Panc1 (cell line): ENCODE data around the gene UBE2L6. TPM values are rescaled to one million over a fixed set of nuclear protein-coding genes. Genes with fewer than 3 reads are reported as not detected.

Experiments
- ATAC-seq: fragments of 200-7000 bp; cut with Tn5 transposase; 2 replicates; pipeline ENCODE4 v1.9.1; 2020; ENCODE audit warnings: mild to moderate bottlenecking, moderate library complexity
- BruUV-seq: library from RNA; stranded (reverse); fragments of 400-500 nt; replicated peaks from 2 replicates; lab custom pipeline; 2021; lab: Mats Ljungman, UMichigan
- CTCF ChIA-PET: fragments of 300-600 bp; sonication (Branson Sonifier 250); formaldehyde crosslinking; loops from one replicate; lab custom pipeline; 2022; ENCODE audit warnings: antibody characterized with exemption; lab: Charles Lee
- POLR2A ChIA-PET: fragments of 300-600 bp; sonication (Branson Sonifier 250); formaldehyde crosslinking; loops from one replicate; lab custom pipeline; 2022; ENCODE audit warnings: antibody characterized with exemption; lab: Charles Lee
- DNase-seq: peaks from one replicate; pipeline ENCODE4 v3.0.0-alpha.2; 2010; ENCODE audit warnings: low read depth, low spot score
- H3K27ac ChIP-seq: 2 replicates; pipeline ENCODE4 v1.5.1; 2011; ENCODE audit warnings: mild to moderate bottlenecking, low read length, inconsistent platforms
- H3K27me3 ChIP-seq: fragments of 200-500 bp; sonication (Bioruptor generic); 2 replicates; pipeline ENCODE4 v1.6.0; 2014; ENCODE audit warnings: low read length, inconsistent platforms; ENCODE audit not compliant: control insufficient read depth, insufficient read depth
- H3K36me3 ChIP-seq: fragments of 200-500 bp; sonication (Bioruptor generic); 2 replicates; pipeline ENCODE4 v1.5.1; 2014; ENCODE audit warnings: inconsistent platforms, mild to moderate bottlenecking, low read length, moderate library complexity; ENCODE audit not compliant: control insufficient read depth, insufficient read depth
- H3K4me1 ChIP-seq: 2 replicates; pipeline ENCODE4 v1.5.1; 2011; ENCODE audit warnings: inconsistent platforms, mild to moderate bottlenecking, low read length, moderate library complexity; ENCODE audit not compliant: control insufficient read depth, insufficient read depth
- H3K4me3 ChIP-seq, 2 experiments: 2 replicates each; pipeline ENCODE4 v1.5.1; 2011 to 2012; ENCODE audit warnings: low read depth in 2 of 2, low read length in 2 of 2, mild to moderate bottlenecking in 2 of 2, inconsistent platforms in 1 of 2, moderate library complexity in 1 of 2
- H3K9me3 ChIP-seq: fragments of 200-500 bp; sonication (Bioruptor generic); 2 replicates; pipeline ENCODE4 v1.5.1; 2014; ENCODE audit warnings: low read depth, mild to moderate bottlenecking, inconsistent platforms, low read length, moderate library complexity; ENCODE audit not compliant: control insufficient read depth, insufficient read depth
- POLR2AphosphoS5 ChIP-seq: IDR thresholded peaks from 2 replicates; pipeline ENCODE4 v1.6.1; 2012; ENCODE audit warnings: mild to moderate bottlenecking, low read depth, low read length, moderate library complexity
- SIN3A ChIP-seq: IDR thresholded peaks from 2 replicates; pipeline ENCODE4 v1.6.1; 2012; ENCODE audit warnings: low read depth, mild to moderate bottlenecking, low read length, moderate library complexity, borderline replicate concordance; ENCODE audit not compliant: insufficient read depth
- TCF7L2 ChIP-seq: IDR thresholded peaks from 2 replicates; pipeline ENCODE4 v1.6.1; 2011; ENCODE audit warnings: mild to moderate bottlenecking, low read depth, low read length, inconsistent platforms
- in situ Hi-C: cut with HindIII; loops from 2 replicates; pipeline ENCODE4 v1.10.0; 2016; ENCODE audit warnings: low sequenced_read_pairs, low pct_unique_long_range_greater_than_20kb
- intact Hi-C: fragments of 100-400 bp; cut with micrococcal nuclease; formaldehyde crosslinking; loops from one replicate; pipeline ENCODE4 v1.10.0; 2022; ENCODE audit not compliant: unreplicated experiment
- total RNA-seq: library from RNA; stranded (reverse); gene quantifications from one replicate; pipeline ENCODE4 v1.2.1, GENCODE V29; 2021; ENCODE audit not compliant: unreplicated experiment
- TF ChIP-seq, protein P1 (sequence below), 2 experiments: IDR thresholded peaks; 2 replicates each; pipeline ENCODE4 v1.6.1; 2011 to 2012; ENCODE audit warnings: low read depth in 2 of 2, control low read depth in 1 of 2, low read length in 1 of 2, mild to moderate bottlenecking in 1 of 2, moderate library complexity in 1 of 2; ENCODE audit not compliant: insufficient read depth in 1 of 2
- TF ChIP-seq, protein P2 (sequence below): fragments of 450-650 bp; IDR thresholded peaks from 2 replicates; pipeline ENCODE4 v1.5.1; 2017; ENCODE audit warnings: mild to moderate bottlenecking

The UBE2L6 gene
- total RNA-seq, 1 experiment from 2014 or later, result 19.1 TPM

DNA sequence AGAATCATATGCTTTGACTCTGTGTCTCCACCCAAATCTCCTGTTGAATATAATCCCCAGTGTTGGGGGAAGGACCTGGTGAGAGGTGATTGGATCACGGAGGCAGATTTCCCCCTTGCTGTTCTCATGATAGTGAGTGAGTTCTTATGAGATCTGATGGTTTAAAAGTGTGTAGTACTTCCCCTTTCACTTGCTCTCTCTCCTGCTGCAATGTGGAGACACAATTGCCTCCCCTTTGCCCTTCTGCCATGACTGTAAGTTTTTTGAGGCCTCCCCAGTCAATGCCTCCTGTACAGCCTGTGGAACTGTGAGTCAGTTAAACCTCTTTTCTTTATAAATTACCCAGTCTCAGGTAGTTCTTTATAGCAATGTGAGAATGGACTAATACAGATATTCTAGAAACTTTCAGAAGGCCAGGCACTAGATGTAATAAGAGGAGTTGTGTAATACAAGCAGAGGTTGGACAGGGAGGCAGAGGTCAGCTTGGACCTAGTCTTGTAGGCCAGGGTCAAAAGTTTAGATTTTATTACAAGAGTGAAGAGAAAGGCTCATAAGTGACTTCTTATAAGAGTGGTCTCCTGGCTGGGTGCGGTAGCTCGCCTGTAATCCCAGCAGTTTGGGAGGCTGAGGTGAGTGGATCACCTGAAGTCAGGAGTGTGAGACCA is 20.7 kb upstream of the UBE2L6 start:
- ChIA-PET CTCF (no interaction called here), POLR2A (no interaction called here)
- in situ Hi-C loops (no loop called here), intact Hi-C loops (no loop called here)
- BruUV-seq, result no TSS peak
- ATAC-seq (no peak), DNase-seq (no peak)
- Histone ChIP-seq H3K9me3 (no peaks in the 10 kb centered on the region), H3K4me1 (no peaks in the 10 kb centered on the region), H3K27ac (no peak overlapping the region), H3K36me3 (no peaks in the 10 kb centered on the region), H3K4me3 (no peak overlapping the region), H3K27me3 (no peaks in the 10 kb centered on the region)
- TF ChIP-seq, protein P1, sequence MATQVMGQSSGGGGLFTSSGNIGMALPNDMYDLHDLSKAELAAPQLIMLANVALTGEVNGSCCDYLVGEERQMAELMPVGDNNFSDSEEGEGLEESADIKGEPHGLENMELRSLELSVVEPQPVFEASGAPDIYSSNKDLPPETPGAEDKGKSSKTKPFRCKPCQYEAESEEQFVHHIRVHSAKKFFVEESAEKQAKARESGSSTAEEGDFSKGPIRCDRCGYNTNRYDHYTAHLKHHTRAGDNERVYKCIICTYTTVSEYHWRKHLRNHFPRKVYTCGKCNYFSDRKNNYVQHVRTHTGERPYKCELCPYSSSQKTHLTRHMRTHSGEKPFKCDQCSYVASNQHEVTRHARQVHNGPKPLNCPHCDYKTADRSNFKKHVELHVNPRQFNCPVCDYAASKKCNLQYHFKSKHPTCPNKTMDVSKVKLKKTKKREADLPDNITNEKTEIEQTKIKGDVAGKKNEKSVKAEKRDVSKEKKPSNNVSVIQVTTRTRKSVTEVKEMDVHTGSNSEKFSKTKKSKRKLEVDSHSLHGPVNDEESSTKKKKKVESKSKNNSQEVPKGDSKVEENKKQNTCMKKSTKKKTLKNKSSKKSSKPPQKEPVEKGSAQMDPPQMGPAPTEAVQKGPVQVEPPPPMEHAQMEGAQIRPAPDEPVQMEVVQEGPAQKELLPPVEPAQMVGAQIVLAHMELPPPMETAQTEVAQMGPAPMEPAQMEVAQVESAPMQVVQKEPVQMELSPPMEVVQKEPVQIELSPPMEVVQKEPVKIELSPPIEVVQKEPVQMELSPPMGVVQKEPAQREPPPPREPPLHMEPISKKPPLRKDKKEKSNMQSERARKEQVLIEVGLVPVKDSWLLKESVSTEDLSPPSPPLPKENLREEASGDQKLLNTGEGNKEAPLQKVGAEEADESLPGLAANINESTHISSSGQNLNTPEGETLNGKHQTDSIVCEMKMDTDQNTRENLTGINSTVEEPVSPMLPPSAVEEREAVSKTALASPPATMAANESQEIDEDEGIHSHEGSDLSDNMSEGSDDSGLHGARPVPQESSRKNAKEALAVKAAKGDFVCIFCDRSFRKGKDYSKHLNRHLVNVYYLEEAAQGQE (IDR thresholded peaks at IDR 0.05; ENCODE audit: insufficient read depth in 1 of 2, low read depth in 2 of 2, low read length in 1 of 2), result no peak
- TF ChIP-seq, protein P2, sequence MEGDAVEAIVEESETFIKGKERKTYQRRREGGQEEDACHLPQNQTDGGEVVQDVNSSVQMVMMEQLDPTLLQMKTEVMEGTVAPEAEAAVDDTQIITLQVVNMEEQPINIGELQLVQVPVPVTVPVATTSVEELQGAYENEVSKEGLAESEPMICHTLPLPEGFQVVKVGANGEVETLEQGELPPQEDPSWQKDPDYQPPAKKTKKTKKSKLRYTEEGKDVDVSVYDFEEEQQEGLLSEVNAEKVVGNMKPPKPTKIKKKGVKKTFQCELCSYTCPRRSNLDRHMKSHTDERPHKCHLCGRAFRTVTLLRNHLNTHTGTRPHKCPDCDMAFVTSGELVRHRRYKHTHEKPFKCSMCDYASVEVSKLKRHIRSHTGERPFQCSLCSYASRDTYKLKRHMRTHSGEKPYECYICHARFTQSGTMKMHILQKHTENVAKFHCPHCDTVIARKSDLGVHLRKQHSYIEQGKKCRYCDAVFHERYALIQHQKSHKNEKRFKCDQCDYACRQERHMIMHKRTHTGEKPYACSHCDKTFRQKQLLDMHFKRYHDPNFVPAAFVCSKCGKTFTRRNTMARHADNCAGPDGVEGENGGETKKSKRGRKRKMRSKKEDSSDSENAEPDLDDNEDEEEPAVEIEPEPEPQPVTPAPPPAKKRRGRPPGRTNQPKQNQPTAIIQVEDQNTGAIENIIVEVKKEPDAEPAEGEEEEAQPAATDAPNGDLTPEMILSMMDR, result no peak
- TF ChIP-seq POLR2AphosphoS5 (no peak), SIN3A (no peak), TCF7L2 (no peak)

DNA sequence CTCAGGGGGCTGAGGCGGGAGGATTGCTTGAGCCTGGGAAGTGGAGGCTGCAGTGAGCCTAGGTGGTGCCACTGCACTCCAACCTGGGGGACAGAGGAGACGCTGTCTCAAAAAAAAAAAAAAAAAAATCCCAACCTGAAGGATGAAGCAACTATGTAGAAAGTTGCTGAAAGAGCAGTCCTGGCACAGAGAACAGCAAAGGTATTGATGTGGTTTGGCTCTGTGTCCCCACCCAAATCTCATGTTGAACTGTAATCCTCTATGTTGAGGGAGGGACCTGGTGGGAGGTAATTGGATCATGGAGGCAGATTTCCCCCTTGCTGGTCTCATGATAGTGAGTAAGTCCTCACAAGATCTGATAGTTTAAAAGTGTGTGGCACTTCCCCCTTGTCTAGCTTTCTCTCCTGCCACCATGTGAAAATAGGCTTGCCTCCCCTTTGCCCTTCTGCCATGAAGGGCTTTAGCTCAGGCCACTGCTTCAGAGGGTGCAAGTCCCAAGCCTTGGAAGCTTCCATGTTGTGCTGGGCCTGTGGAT is 19.3 kb upstream of the UBE2L6 start:
- no peaks in the 10 kb centered on the region for H3K36me3 ChIP-seq
- CTCF ChIA-PET, result no interaction called here
- no peak for ATAC-seq
- POLR2A ChIA-PET, result no interaction called here
- no peak overlapping the region for H3K27ac ChIP-seq
- no peaks in the 10 kb centered on the region for H3K4me1 ChIP-seq
- TF ChIP-seq, protein P2, result no peak
- TF ChIP-seq, protein P1 (IDR thresholded peaks at IDR 0.05; ENCODE audit: insufficient read depth in 1 of 2, low read depth in 2 of 2, low read length in 1 of 2), result no peak
- intact Hi-C loops, result no loop called here
- no peak for DNase-seq
- in situ Hi-C loops, result no loop called here
- no peaks in the 10 kb centered on the region; the same call in 1 of the 2 replicates for H3K27me3 ChIP-seq
- no TSS peak for BruUV-seq
- H3K9me3 ChIP-seq, result no peaks in the 10 kb centered on the region
- no peak overlapping the region for H3K4me3 ChIP-seq
